GM18873 (cell line): ENCODE results near the gene IDUA.

Source experiments
- ATAC-seq: cut with Tn5 transposase; IDR thresholded peaks from one replicate; pipeline ENCODE4 v1.9.1; 2021; ENCODE audit warnings: mild to moderate bottlenecking, moderate library complexity, moderate number of reproducible peaks; ENCODE audit not compliant: unreplicated experiment, low FRiP score

Gene IDUA

GRCh38 chr4:1013225-1014073, 26.6 kb downstream of the IDUA start:
- ATAC-seq: no peak

GRCh38 chr4:1014291-1015167, 27.7 kb downstream of the IDUA start:
- no peak for ATAC-seq

GRCh38 chr4:1015179-1015578, 28.3 kb downstream of the IDUA start:
- no peak for ATAC-seq

DNA sequence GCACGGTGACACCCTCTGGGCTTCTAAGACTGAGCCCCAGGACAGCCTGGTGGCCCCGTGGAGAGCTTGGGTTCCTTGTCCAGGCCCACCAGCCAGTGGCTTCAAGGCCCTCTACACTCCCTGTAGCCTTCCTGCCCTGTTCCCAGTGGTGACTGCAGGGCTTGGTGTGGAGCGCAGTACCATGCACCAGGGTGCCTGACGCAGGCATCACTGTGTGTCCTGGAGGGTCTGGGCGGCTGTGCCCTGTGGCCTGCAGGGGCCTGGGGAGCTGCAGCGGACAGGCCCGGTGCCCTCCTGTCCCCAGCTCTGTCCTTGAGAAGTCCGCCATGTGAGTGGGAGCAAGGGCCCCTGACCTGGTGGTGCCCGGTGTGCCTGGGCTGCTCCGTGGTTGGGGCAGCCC, 28.9 kb downstream of the IDUA start:
- ATAC-seq: no peak

DNA sequence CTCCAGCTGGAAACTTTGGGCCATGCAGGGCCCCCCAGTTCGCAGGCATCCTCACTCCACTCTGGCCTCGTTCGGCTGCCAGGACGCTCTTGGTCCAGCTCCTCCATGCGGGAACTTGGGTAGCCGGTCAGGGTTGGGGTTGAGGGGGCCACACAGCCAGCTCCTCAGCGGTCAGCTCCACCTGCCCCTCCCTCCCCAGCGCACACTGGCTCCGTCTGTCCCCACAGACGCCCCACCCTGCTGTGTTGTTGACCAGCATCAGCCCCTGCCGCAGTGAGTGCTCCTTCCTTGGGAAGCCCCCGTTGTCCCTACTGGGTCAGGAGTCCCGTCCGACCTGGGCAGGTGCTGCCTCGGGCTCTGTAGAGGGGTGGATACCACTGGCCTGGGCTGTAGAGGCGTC, 30.4 kb downstream of the IDUA start:
- no peak for ATAC-seq

- no peak for ATAC-seq
Observed at GRCh38 chr4:1017706-1018105, 30.9 kb downstream of the IDUA start.

- ATAC-seq: no peak
Observed at GRCh38 chr4:1018147-1019020, 31.5 kb downstream of the IDUA start.

- ATAC-seq: no peak
Observed at GRCh38 chr4:1019320-1019719, 32.5 kb downstream of the IDUA start.

DNA sequence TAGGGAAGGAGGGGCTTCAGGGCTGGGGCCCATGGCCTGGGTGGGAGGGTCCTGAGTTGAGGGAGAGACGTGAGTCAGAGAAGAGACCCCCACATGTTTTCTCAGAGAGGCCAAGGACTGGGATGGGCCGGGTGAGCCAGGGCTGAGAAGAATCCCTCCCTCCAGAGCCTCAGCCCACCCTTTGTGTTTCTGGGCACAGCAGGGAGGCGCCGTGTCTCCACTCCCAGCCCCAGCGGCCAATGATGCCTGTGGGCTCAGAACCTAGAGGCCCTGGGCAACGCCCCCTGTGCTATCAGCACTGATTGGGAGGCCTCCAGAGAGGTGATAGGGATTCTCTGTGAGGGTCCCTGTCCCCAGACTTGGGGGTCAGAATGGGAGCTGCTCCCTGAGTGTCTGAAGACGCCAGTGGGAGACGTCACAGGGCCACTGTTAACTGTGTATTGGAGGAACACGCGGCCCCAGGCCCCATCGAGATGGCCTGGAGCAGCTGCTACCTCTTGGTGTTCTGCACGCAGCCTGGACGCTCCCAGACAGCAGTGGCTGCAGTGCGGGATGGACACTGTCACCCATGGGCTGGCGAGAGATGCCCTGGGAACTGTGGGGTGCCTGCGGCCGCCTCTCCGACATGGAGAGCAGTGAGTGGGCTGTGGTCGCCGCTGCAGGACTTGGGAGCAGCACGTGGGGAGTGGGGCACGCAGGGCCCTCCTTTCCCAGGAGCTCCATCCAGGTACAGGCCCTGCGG, 33.1 kb downstream of the IDUA start:
- ATAC-seq: no peak

DNA sequence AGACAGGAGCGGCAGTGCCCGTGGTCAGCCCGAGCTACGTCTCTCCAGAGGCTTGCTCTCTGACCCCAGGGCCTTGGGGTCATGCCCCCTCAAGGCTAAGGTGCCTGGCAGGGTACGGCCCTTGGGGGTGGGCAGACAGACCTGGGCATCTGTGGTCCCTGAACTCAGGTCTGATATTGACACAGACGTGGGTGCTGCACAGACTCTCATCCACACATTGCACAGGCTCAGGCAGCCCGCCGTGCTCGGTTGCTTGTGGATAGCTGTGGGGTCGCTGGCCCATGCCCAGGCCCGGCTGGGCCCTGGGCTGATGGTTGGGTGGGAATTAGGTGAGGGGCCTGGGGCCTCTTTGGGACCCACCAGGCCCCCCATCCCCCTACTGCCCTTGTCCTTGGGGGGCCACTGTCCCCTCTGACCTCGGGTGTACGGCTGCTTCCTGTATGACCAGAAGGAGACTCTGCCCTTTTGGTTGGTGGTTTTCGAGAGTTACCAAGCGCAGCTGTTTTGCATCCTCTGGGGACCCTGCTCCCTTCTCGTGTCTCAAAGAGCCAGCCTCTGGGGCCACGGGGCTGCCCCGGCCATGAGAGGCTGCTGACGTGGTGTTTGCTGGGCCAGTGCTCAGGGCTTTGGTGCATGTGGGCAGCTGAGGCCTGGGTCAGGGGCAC, 34.7 kb downstream of the IDUA start:
- peak; percentile 67 for ATAC-seq

DNA sequence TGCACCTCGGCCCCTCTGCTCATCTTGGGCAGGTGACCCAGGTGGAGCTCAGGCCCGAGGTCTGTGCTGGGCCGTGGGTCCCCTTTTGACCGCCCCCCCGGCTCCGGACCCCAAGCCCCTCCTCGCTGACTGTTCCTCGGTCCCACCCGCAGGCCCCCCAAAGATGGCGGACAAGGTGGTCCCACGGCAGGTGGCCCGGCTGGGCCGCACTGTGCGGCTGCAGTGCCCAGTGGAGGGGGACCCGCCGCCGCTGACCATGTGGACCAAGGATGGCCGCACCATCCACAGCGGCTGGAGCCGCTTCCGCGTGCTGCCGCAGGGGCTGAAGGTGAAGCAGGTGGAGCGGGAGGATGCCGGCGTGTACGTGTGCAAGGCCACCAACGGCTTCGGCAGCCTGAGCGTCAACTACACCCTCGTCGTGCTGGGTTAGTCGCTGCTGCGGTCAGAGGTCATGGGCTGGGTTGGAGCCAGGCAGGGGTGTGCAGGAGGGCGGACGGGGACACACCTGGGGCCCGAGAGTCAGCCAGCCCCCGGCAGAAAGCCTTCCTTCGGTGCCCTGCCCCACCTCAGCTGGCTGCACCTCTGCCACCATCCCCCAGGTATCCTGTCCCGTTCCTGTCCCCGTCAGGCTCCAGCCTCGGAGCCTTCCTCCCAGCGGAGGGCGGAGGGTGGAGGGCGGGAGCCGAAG, 35.4 kb downstream of the IDUA start:
- no peak for ATAC-seq

DNA sequence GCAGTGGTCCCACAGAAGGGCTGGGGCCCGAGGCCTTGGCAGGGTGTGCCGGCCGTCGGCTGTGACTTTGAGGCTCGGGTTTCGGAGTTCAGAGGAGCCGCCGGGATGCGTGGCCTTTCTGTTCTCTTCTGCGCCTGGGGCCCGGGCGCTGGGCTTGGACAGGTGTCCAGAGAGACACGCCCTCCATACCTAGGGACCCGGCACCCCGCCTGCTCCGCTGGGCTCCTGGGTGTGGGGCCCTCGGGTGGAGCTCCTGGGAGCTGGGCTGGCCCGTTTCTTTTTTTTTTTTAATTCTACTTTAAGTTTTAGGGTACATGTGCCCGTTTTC, 35.9 kb downstream of the IDUA start:
- ATAC-seq: no peak

GRCh38 chr4:1023075-1023640, 36.3 kb downstream of the IDUA start:
- ATAC-seq: no peak

GRCh38 chr4:1023895-1024740, 37.3 kb downstream of the IDUA start:
- no peak for ATAC-seq

- no peak for ATAC-seq
Observed at GRCh38 chr4:1024882-1025545, 38.2 kb downstream of the IDUA start.

- ATAC-seq: no peak
Observed at GRCh38 chr4:1026115-1026514, 39.3 kb downstream of the IDUA start.

- ATAC-seq: no peak
Observed at GRCh38 chr4:1027219-1027914, 40.5 kb downstream of the IDUA start.
